NK-92 (cell line): Measurements from ENCODE around the gene DEPDC5.
"Not testable (repeated sequence)": the region's sequence is repeated elsewhere in the genome, so short reads cannot be mapped to it uniquely, and the experiment has no call there.

Experiments used
- DNase-seq: peaks from one replicate; lab custom pipeline; 2025; ENCODE audit not compliant: unreplicated experiment; lab: John Stamatoyannopoulos, UW

The DEPDC5 gene

DNA sequence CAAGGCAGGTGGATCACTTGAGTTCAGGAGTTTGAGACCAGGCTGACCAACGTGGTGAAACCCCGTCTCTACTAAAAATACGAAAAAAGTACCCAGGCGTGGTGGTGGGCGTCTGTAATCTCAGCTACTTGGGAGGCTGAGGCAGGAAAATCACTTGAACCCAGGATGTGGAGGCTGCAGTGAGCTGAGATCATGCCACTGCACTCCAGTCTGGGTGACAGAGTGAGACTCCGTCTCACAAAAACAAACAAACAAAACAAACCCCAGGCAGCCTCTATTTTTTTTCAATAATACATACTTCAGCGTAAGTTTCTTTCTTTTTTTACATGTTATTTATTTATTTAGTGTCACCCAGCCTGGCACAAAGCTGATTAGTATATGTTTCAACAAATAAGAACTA, 60.1 kb downstream of the DEPDC5 start:
- not testable (repeated sequence) for DNase-seq

DNA sequence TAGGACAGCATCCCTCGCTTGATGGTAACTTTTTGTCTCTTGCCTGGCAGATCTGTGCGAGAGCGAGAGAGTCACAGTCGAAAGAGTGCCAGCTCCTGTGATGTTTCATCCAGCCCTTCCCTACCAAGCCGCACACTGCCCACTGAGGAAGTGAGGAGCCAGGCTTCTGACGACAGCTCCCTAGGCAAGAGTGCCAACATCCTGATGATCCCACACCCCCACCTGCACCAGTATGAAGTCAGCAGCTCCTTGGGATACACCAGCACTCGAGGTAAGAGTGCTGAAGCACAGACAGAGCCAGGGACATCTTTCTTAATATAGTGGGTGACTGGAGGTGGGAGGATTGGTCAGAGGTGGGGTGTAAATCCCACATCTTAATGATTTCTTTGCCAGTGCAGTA, 61.1 kb downstream of the DEPDC5 start:
- no peak for DNase-seq

DNA sequence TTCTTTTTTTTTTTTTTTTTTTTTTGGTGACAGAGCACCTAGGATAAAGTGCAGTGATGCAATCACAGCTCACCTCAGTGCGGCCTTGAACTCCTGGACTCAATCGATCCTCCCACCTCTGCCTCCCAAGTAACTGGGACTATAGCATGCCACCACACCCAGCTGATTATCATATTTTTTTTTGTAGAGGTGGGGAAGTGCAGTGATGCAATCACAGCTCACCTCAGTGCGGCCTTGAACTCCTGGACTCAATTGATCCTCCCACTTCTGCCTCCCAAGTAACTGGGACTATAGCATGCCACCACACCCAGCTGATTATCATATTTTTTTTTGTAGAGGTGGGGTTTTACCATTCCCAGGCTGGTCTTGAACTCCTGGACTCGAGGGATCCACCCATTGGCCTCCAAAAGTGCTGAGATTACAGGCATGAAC, 61.6 kb downstream of the DEPDC5 start:
- not testable (repeated sequence) for DNase-seq

DNA sequence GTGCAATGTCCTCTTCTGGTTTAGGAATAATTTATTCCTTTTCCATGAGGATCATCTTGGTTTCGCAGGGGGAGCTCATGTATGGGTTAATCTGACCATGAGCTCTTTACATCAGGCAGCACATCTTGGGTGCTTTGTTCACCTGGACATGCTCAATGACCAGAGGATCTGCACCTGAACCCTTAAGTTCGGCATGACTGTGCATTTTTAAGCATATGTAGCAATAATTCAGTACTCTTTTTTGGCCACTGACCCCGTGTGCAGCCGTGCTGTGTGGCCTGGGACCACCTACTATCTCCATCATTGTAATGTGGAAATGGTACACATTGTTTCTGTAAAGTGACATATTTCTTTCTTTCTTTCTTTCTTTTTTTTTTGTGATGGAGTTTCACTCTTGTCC, 62.9 kb downstream of the DEPDC5 start:
- no peak for DNase-seq

DNA sequence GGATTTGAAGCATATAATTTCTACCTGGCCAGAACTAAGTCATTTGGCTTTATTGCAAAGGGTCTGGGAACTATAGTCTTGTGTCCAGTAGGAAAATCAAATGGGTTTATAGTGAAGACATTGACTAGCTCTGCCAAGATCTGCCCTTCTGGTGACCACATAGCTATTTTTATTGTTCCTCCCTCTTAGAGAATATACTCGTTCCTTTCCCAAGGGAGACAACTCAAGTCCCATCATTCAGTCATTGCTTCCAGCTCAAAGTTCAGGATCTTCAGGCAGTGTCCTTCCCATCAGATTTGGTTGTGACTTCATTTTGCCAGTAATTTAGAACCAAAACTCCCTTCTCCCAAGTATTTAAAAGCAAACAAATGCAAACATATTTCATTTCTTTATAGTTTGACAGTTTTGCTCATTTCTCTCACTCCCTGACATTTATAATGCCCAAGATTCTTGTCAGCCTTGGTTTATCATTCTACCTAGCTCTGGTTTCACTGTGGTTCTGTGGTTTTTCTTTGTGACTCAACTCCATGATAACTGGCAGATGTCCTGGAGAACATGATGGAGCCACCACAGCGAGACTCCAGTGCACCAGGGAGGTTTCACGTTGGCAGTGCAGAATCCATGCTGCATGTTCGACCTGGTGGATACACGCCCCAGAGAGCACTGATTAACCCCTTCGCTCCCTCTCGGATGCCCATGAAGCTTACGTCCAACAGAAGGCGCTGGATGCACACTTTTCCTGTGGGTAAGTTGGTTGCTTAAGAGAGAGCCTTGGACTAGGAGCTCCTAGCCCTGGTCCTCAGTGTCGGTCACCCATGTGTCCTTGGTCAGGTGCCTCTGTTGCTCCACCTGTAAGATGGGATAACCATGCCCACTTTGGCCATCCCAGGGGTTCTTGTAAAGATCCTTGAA, 64.9 kb downstream of the DEPDC5 start:
- no peak for DNase-seq

DNA sequence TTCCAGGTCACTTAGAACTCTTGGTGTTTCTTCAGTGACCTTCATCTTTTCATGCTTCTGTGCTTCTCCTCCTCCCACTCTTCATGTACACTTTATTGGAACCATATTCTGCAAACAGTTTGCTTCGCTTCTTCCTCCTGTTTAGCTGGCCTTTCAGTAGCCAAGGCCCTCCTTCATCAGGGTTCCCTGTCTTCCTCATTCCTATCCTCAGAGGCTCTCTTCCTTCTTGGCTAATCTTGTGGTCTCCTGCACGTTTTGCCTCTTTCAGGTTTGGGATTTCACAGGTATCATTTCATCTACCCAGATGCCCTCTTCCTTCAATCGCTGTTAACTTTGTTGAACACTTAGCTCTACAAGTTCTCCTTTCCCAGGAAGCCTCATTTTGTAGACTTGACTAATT, 66.8 kb downstream of the DEPDC5 start:
- no peak for DNase-seq

DNA sequence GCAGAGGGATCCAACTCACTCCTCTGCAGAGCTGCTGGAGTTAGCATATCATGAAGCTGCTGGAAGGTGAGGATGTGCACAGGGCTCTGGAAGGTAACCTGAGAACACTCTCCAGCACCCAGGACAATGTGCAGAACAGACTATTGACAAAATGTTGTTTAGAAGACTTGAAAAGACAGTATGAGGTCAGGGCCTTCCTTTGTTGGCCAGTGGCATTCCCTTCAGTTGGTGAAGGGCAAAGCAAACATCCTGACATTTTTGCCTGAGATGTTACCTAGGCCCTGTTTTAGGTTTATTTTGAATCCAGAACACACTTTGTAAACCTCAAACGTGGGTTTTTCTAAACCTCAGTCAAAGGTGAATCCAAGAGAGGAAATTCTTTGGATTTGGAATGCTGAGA, 67.8 kb downstream of the DEPDC5 start:
- no peak for DNase-seq

DNA sequence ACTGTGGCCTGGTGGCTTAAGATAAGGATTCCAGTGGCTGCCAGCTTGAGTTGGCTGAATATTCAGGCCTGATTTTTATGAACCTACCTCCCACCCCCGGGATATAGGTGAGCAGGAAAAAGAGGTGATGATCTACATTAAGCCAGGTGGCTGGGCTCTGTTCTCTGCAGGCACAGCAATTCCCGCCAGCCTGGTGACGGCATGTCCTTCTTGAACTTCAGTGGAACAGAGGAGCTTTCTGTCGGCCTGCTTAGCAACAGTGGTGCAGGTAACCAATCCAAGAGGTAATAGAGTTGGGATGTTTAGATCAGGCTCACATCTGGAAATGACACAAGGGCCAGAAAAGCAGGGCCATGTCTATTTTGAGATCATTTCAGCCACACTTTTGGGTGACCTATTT, 68.7 kb downstream of the DEPDC5 start:
- no peak for DNase-seq

DNA sequence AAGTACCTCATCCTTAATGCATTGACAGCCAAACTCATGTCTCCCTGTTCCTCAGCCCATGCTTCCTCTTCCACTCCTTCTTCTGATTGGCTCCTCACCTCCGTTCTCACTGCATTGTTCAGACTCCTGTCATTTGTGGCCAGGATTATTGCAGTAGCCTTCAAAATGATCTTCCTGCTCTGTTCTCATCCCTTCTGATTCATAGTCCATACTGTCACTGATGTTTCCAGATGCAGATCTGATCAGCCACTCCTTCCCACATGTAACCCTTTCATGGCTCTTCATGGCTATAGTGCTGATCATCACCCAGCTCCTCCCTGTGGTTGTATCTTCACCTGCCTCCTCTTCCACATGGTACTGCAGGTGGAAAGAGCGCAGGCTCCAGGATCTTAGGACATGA, 71.7 kb downstream of the DEPDC5 start:
- DNase-seq = no peak

DNA sequence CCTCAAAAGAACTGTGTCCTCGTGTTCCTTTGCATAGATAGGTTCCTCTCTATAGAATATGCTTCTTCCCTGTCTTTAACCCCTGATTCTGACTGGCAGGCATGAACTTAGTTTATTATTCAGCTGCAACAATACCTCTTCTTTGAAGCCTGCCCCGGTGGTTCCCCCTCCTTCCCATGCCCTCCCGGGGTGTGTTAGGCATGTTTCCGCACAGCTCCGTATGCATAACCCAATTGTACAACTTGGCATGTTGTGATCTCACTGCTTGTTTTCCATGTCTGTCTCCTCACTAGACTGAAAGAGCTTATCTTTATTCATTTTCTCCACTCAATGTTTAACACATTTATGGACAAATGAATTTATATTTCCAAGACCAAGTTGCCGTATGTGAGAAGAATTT, 72.6 kb downstream of the DEPDC5 start:
- DNase-seq = no peak

DNA sequence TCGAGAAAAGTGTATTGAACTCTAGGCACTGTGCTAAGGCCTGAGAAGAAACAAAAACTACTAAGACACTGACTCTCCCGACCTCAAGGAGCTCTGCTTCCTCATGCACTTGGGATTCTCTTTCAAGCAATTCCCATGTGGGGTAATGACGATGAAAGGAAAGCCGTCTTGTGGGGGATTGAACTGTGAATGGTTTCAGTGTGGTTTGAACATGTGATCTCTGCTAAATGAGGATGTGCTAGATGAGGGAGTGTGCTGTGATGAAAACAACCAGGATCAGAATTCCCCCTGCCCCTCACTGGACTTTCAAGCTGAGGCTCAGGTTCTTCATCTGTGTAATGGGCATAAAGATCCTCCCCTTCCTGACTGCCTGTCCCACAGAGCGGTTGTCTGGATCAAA, 74.9 kb downstream of the DEPDC5 start:
- DNase-seq = no peak

DNA sequence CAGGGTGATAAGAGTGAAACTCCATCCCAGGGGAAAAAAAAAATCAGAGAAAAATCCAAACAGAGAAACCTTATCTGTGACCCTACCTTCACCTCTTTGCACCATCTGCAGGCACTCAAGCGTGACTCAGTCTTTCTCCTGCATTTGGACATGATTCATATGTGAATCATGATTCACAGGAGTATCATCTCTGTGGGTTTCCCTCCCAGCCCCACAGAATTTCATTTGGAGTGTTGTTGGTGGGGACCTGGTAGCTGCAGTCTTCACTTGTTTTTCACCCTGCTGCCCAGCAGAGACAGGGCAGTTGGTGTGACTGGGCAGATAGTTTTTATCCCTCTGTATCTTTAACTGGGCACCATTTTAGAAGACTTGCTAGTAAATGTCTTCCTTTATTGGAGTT, 75.7 kb downstream of the DEPDC5 start:
- no peak for DNase-seq

DNA sequence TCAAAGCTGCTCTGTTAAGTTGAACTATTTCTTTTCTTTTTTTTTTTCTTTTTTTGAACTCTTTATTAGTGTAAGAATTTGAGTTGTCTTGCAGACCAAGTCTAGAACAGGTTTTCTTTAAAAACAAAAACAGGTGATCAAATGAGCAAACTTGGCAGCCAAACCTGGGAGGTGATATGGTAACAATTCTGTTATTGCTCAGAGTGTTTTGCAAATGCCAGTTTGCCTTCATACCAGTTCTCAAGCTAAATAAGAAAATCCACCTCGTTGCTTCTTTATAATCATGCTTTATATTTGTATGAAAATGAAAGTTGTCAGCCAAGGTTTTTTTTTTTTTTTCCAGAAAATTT, 76.9 kb downstream of the DEPDC5 start:
- DNase-seq = no peak

DNA sequence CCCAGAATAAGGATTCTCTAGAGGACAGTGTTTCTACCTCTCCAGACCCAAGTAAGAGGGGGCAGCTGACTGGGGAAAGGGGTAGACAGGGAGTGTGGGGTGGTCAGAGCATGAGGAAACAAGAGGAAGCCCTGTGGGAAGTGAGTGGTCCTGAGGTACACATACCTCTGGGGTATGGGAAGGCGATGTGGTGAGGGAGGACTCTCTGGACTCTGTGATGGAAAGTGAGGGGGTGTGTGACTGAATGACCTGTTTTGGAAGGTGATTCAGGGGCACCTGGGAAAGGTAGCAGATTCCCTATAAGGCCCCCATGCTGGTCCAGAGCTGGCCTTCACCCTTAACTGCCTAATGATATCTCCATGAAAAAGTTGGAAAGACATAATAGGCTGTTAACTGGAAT, 80.1 kb downstream of the DEPDC5 start:
- no peak for DNase-seq

DNA sequence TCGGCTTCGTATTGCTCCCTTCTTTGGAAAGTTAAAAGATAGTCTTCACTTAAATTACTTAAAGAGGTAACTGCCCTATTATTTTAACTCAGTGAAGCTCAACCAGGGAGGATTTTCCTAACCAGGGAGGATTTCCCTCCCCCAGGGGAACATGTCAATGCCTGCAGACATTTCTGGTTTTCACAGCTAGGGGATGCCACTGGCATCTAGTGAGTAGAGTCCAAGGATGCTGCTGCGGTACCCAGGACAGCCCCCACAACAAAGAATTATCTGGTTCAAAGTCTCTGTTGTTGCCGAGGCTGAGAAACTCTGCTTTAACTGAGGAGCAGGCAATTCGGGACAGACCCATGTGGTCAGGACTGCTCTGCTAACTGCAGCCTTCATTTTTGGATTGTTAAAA, 82.2 kb downstream of the DEPDC5 start:
- no peak for DNase-seq

DNA sequence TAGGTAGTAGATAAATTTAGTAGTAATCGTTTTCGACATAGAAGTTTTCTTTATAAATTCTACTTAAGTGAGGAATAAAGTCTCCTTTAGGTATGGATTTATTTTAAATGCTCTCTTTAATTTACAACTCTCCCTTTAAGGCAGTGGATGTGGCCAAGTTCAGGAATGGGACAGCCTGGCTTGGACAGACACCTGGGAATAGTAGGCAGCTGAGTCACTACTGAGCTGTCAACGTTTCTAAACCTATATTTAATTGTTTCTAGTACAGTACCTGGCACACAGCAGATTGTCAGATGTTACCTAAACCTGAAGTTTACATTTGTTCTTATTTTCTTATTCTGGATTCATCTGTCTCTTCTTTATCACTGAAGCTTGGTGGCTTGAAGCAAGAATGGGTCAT, 85.1 kb downstream of the DEPDC5 start:
- DNase-seq = no peak

DNA sequence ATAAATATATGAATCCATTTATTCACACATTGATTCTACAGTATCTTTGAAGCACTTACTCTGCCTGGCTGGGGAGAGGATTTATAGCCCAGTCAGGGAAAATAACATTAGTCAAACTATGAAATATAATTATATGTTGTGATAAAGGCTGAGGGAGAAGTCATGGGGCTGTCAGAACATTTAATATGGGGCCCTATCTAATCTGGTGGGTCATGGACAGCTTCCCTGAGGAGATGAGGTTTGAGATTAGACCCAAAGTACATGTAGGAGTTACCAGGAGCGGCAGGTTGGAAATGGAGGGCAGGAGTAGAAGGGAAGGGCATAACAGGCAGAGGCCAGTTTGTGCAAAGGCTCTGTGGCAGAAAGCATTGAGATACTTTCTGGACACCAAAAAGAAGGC, 86.2 kb downstream of the DEPDC5 start:
- no peak for DNase-seq

DNA sequence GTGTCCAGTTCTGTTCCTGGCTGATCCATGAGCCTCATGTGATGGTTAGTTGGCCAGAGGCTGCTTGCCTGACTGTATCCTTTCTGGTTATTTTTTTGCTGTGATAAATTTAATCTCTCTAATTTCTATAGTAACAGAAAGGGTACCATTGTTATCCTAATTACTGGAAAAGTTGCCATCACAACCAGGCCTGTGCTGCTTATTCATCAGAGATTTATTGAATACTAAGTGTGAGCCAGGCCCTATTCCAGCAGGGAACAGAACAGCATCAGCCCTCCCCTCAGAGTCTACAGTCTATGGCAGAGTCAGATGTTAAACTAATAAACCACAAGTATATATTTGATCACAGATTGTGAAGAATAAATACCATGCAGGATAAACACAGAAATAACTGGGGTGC, 86.8 kb downstream of the DEPDC5 start:
- DNase-seq = no peak

DNA sequence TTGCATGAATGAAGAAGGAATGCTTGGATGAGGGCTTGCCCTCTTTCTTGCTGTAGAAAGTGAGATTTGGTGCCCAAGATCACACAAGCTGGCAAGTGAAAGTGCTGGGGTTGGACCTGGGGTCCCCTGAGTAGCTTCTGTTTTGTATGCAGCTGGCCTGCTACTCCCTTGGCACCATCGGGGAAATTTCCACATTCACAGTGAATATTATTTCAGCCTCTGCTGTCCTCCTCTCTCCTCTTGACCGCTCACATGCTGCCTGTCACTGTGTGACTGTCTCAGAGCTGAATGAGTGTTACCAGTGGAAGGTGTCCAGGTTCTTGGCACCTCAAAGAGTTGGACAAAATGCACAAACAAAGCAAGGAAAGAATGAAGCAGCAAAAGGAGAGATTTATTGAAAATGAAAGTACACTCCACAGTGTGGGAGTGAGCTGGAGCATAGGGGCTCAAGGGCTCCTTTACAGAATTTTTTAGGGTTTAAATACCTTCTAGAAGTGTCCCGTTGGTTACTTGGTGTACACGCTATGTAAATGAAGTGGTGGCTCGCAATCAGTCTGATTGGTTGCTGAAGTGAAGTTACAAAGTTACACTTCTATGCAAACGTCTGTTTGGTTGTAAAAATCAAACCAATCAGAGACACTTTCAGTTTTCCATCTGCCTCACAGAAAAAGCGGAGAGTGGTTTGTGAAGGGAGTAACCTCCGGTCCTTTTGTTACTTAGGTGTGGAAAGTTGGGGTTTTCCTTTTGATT, 87.4 kb downstream of the DEPDC5 start:
- no peak for DNase-seq

DNA sequence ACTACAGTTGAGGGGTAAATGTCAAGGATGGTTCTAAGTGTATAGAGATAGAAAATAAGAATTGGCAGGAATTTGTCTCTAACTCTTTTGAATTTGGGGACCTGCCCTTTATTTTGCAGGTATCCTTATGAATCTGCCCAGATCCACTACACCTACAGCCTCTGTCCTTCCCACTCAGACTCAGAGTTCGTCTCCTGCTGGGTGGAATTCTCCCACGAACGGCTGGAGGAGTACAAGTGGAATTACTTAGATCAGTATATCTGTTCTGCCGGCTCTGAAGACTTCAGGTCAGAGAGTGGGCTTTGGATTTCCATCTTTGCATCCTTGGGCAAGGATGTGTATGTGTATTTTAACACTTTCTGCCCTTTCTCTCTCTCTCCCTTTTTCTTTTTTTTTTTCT, 89.7 kb downstream of the DEPDC5 start:
- DNase-seq = no peak

DNA sequence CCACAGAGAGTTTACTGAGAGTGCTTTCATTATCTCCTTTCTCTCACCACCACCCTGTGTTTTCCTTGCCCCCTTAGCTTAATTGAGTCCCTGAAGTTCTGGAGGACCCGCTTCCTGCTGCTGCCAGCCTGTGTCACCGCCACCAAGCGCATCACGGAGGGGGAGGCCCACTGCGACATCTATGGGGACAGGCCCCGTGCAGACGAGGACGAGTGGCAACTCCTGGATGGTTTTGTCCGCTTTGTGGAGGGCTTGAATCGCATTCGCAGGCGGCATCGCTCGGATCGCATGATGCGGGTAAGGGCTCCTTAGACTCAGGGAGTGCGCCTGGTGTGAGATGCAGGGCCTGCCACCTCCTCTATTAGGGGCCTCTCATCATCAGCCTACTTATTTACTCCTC, 91.1 kb downstream of the DEPDC5 start:
- DNase-seq = no peak
